K562 (cell line): ENCODE data around the gene LRRC71. TPM values are rescaled to one million over a fixed set of nuclear protein-coding genes. Genes with fewer than 3 reads are reported as not detected.

Experiments used
- ATF1 ChIP-seq, 2 experiments: fragments of 450-650 bp in 1 of 2; IDR thresholded peaks; 2 replicates each; pipeline ENCODE4 v1.6.1; 2016; ENCODE audit warnings: missing compliant biosample characterization in 1 of 2, missing genetic modification characterization in 1 of 2
- BRD9 ChIP-seq: fragments of 450-650 bp; IDR thresholded peaks from 2 replicates; pipeline ENCODE4 v1.6.1; 2018; ENCODE audit warnings: low read depth; ENCODE audit not compliant: partially characterized antibody
- CC2D1A ChIP-seq: fragments of 450-650 bp; IDR thresholded peaks from 2 replicates; pipeline ENCODE4 v1.6.1; 2017; ENCODE audit warnings: mild to moderate bottlenecking
- CGGBP1 ChIP-seq: fragments of 250-450 bp; sonication (Bioruptor Pico); IDR thresholded peaks from 2 replicates; pipeline ENCODE4 v1.9.0; 2021; ENCODE audit warnings: mild to moderate bottlenecking
- CHD4 ChIP-seq: fragments of 200-600 bp; sonication (generic); IDR thresholded peaks from 3 replicates; pipeline ENCODE4 v1.6.1; 2012; ENCODE audit warnings: low read depth, mild to moderate bottlenecking, mixed read lengths, low read length, inconsistent platforms; ENCODE audit not compliant: insufficient read depth, insufficient replicate concordance, poor library complexity, severe bottlenecking
- CREBBP ChIP-seq: IDR thresholded peaks from one replicate; pipeline ENCODE4 v1.6.1; 2012; ENCODE audit warnings: low read depth, mild to moderate bottlenecking, control low read depth, inconsistent platforms, low read length
- E2F1 ChIP-seq: sonication (generic); formaldehyde crosslinking; IDR thresholded peaks from 2 replicates; pipeline ENCODE4 v1.8.1; 2023; ENCODE audit warnings: mild to moderate bottlenecking, missing genetic modification reagents, moderate library complexity
- ETV6 ChIP-seq, 3 experiments: fragments of 150-350 bp in 1 of 3; sonication (generic) in 1 of 3; formaldehyde crosslinking in 1 of 3; IDR thresholded peaks; 2 replicates each; pipeline versions ENCODE4 v1.6.1 to v1.8.0; 2014 to 2022; ENCODE audit warnings: borderline replicate concordance in 2 of 3, low read depth in 2 of 3, antibody characterized with exemption in 1 of 3, low read length in 1 of 3, mild to moderate bottlenecking in 1 of 3, missing genetic modification reagents in 1 of 3
- HNRNPL ChIP-seq: fragments of 200-400 bp; formaldehyde crosslinking; IDR thresholded peaks from 2 replicates; pipeline ENCODE4 v1.6.1; 2017; ENCODE audit warnings: low read depth, mild to moderate bottlenecking, low read length
- L3MBTL2 ChIP-seq: fragments of 450-650 bp; IDR thresholded peaks from 2 replicates; pipeline ENCODE4 v1.6.1; 2016; ENCODE audit warnings: mild to moderate bottlenecking, moderate library complexity
- RCOR1 ChIP-seq, 2 experiments: IDR thresholded peaks; 2 replicates each; pipeline ENCODE4 v1.6.1; 2012; ENCODE audit warnings: low read depth in 2 of 2, low read length in 2 of 2, borderline replicate concordance in 1 of 2, improper control_type of control experiment in 1 of 2
- SIN3A ChIP-seq, 2 experiments: fragments of 150-350 bp in 1 of 2; IDR thresholded peaks; 2 replicates each; pipeline ENCODE4 v1.6.1; 2011 to 2016; ENCODE audit warnings: borderline replicate concordance in 2 of 2, low read depth in 2 of 2, low read length in 2 of 2, mild to moderate bottlenecking in 2 of 2, moderate library complexity in 2 of 2; ENCODE audit not compliant: control insufficient read depth in 1 of 2
- SNIP1 ChIP-seq: fragments of 450-650 bp; IDR thresholded peaks from 2 replicates; pipeline ENCODE4 v1.7.1; 2017; ENCODE audit warnings: low read depth, mild to moderate bottlenecking
- SRSF9 ChIP-seq: fragments of 200-400 bp; formaldehyde crosslinking; IDR thresholded peaks from 2 replicates; pipeline ENCODE4 v1.6.1; 2017; ENCODE audit warnings: low read depth, low read length, borderline replicate concordance
- THRA ChIP-seq: fragments of 450-650 bp; IDR thresholded peaks from 2 replicates; pipeline ENCODE4 v1.6.1; 2017; ENCODE audit warnings: mild to moderate bottlenecking, moderate library complexity
- TOE1 ChIP-seq, 2 experiments: fragments of 450-650 bp in 1 of 2; sonication (generic) in 1 of 2; formaldehyde crosslinking in 1 of 2; IDR thresholded peaks; 2 replicates each; pipeline versions ENCODE4 v1.7.1 to v1.8.0; 2016 to 2022; ENCODE audit warnings: borderline replicate concordance in 2 of 2, mild to moderate bottlenecking in 2 of 2, antibody characterized with exemption in 1 of 2, inconsistent platforms in 1 of 2, low read depth in 1 of 2, missing genetic modification reagents in 1 of 2, moderate library complexity in 1 of 2
- ZBTB17 ChIP-seq: fragments of 450-650 bp; formaldehyde crosslinking; IDR thresholded peaks from 2 replicates; pipeline ENCODE4 v1.4.0; 2020; ENCODE audit warnings: mild to moderate bottlenecking
- ZNF140 ChIP-seq: fragments of 250-450 bp; sonication (Bioruptor Pico); IDR thresholded peaks from 2 replicates; pipeline ENCODE4 v1.8.0; 2021; ENCODE audit warnings: moderate library complexity, mild to moderate bottlenecking, inconsistent platforms
- ZNF311 ChIP-seq: fragments of 250-450 bp; sonication (Bioruptor Pico); IDR thresholded peaks from 2 replicates; pipeline ENCODE4 v1.4.0; 2020; ENCODE audit warnings: mild to moderate bottlenecking, moderate library complexity
- ZNF324 ChIP-seq: fragments of 250-450 bp; sonication (Bioruptor Pico); IDR thresholded peaks from 2 replicates; pipeline ENCODE4 v1.4.0; 2020; ENCODE audit warnings: mild to moderate bottlenecking
- ZNF589 ChIP-seq: fragments of 200-800 bp; sonication (Bioruptor generic); IDR thresholded peaks from 2 replicates; pipeline ENCODE4 v1.6.1; 2016; ENCODE audit warnings: low read depth, missing genetic modification characterization, missing compliant biosample characterization
- ZNF644 ChIP-seq: fragments of 200-800 bp; sonication (Bioruptor generic); IDR thresholded peaks from 2 replicates; pipeline ENCODE4 v1.6.1; 2016; ENCODE audit warnings: low read depth, missing genetic modification characterization, missing compliant biosample characterization
- ZNF830 ChIP-seq: fragments of 250-450 bp; sonication (Bioruptor Pico); IDR thresholded peaks from 2 replicates; pipeline ENCODE4 v1.5.0; 2021; ENCODE audit warnings: mild to moderate bottlenecking
- ZSCAN29 ChIP-seq: fragments of 450-650 bp; IDR thresholded peaks from 2 replicates; pipeline ENCODE4 v1.6.1; 2017
- polyA plus RNA-seq, 8 experiments: library from polyadenylated mRNA; depleted of rRNA in 4 of 8; stranded (reverse) in 5 of 8; unstranded in 3 of 8; fragments of >200 nt; fragmentation: Nextera tagmentation in 2 of 8; fragmentation: Illumina TruSeq in 1 of 8; extraction: Ambion mirVana in 2 of 8; extraction: Trizol in 1 of 8; gene quantifications; 2 replicates each; pipeline versions ENCODE4 v1.2.1 to v1.2.3, GENCODE V29; 2011 to 2014; ENCODE audit warnings: inconsistent platforms in 1 of 8, missing spikeins in 1 of 8
- total RNA-seq, 7 experiments: library from RNA; depleted of rRNA in 6 of 7; stranded (reverse); fragments of >200 nt in 6 of 7; fragmentation: Illumina TruSeq in 2 of 7; extraction: Trizol in 2 of 7; gene quantifications; 2 replicates each; pipeline versions ENCODE4 v1.2.1 to v1.2.3, GENCODE V29; 2011 to 2021; ENCODE audit warnings: low replicate concordance in 1 of 7
- TF ChIP-seq, protein P1 (sequence below): fragments of 250-450 bp; sonication (Bioruptor Pico); IDR thresholded peaks from 2 replicates; pipeline ENCODE4 v1.8.0; 2022; ENCODE audit warnings: moderate library complexity, mild to moderate bottlenecking, inconsistent platforms

LRRC71 gene
- total and polyA plus RNA-seq, 9 of the 15 experiments (the other 6 are each of a cell fraction or from before 2014, with no cell fraction given), result 0.06 to 1.2 (median 0.51) TPM; not detected in 1

DNA sequence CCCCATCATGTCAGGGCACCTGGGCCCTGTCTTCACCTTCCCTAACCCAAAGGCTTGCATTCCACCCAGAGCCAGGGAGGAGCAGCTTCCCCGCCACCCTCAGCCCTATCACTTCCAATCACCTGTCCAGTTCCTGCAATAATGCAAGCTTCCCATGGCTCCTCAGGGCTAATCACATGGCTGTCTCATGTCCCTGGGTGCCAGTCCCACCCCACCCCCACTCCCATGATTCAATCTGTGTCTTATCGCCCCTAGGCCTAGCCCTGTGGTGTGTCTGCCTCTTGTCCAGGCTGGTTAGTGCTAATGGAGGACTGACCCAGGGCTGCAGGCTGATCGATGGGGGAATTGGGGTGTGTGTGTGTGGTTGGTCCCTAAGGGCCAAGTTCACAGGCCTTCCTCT lies 37.9 kb upstream of the LRRC71 start (continued):
- TF ChIP-seq ZBTB17 (CRISPR knock-in tag) (no peak), SNIP1 (no peak), ZNF324 (no peak), SIN3A (IDR thresholded peaks at IDR 0.05; ENCODE audit: borderline replicate concordance in 2 of 2, control insufficient read depth in 1 of 2, low read depth in 2 of 2, low read length in 2 of 2) (no peak), SRSF9 (no peak), THRA (no peak), ATF1 (CRISPR knock-in tag; IDR thresholded peaks at IDR 0.05) (no peak), ATF1 (tag; IDR thresholded peaks at IDR 0.05) (no peak), L3MBTL2 (peak; percentile 77), BRD9 (no peak), ZNF830 (no peak), RCOR1 (IDR thresholded peaks at IDR 0.05; ENCODE audit: borderline replicate concordance in 1 of 2, low read depth in 2 of 2, low read length in 2 of 2) (peak in 1 of 2 experiments; percentile 75; a peak in 1 of 4 replicates), ZNF311 (CRISPR knock-in tag) (no peak), CREBBP (no peak), E2F1 (CRISPR knock-in tag) (no peak), ETV6 (IDR thresholded peaks at IDR 0.05; ENCODE audit: borderline replicate concordance in 1 of 2, low read depth in 2 of 2, low read length in 1 of 2) (no peak), ETV6 (CRISPR knock-in tag; IDR thresholded peaks at IDR 0.05; ENCODE audit: borderline replicate concordance) (no peak), CC2D1A (no peak), ZSCAN29 (no peak), ZNF644 (tag) (no peak), TOE1 (IDR thresholded peaks at IDR 0.05; ENCODE audit: borderline replicate concordance) (peak; percentile 52; the same call in 1 of the 2 replicates), TOE1 (CRISPR knock-in tag; IDR thresholded peaks at IDR 0.05; ENCODE audit: borderline replicate concordance, low read depth) (no peak), CGGBP1 (CRISPR knock-in tag) (no peak), HNRNPL (no peak), CHD4 (no peak), ZNF589 (CRISPR knock-in tag) (0 out of 2 replicates have a peak, but pooled peaks have one; percentile 18), ZNF140 (CRISPR knock-in tag) (no peak)
- TF ChIP-seq, protein P1, sequence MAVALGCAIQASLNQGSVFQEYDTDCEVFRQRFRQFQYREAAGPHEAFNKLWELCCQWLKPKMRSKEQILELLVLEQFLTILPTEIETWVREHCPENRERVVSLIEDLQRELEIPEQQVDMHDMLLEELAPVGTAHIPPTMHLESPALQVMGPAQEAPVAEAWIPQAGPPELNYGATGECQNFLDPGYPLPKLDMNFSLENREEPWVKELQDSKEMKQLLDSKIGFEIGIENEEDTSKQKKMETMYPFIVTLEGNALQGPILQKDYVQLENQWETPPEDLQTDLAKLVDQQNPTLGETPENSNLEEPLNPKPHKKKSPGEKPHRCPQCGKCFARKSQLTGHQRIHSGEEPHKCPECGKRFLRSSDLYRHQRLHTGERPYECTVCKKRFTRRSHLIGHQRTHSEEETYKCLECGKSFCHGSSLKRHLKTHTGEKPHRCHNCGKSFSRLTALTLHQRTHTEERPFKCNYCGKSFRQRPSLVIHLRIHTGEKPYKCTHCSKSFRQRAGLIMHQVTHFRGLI (CRISPR knock-in tag), result no peak
